ENCODE results near the gene GPR82. TPM values are rescaled to one million over a fixed set of nuclear protein-coding genes. Genes with fewer than 3 reads are reported as not detected.

Gene GPR82
- total RNA-seq = under 0.01 TPM in 1 of 2 replicates, not detected in the other

GRCh38 chrX:41723826-41724225, at the start of gene GPR82:
Gene GPR82, plus strand, starts transcription at chrX:41724181. Its CDS starts 2,846 bp downstream, at chrX:41727027.

GRCh38 chrX:41688835-41689234, 35.1 kb upstream of the GPR82 start, which contains the start of gene GPR34:
Gene GPR34, plus strand, starts transcription at chrX:41688973. Its CDS starts 6,661 bp downstream, at chrX:41695634.

Other genes with a start within 250 kb of the GPR82 start
- not detected in 2 replicates for gene GPR34, start 35.2 kb upstream of the GPR82 start, total RNA-seq
- 37.5 and 55.9 TPM in 2 replicates for gene CASK, start 199.4 kb downstream of the GPR82 start, total RNA-seq